H1 (cell line): ENCODE results near the gene FANCL.

Source experiments
- HDAC2 ChIP-seq, 2 experiments: fragments of 300-600 bp in 1 of 2; sonication (generic) in 1 of 2; IDR thresholded peaks; 2 replicates each; pipeline ENCODE4 v1.6.1; 2011 to 2012; ENCODE audit warnings: low read depth in 2 of 2, low read length in 2 of 2, mild to moderate bottlenecking in 2 of 2, moderate library complexity in 2 of 2, borderline replicate concordance in 1 of 2, inconsistent platforms in 1 of 2
- JUN ChIP-seq: IDR thresholded peaks from 2 replicates; pipeline ENCODE4 v1.6.1; 2011; ENCODE audit warnings: low read depth, mild to moderate bottlenecking, improper control_type of control experiment, low read length
- JUND ChIP-seq: IDR thresholded peaks from 2 replicates; pipeline ENCODE4 v1.6.1; 2011; ENCODE audit warnings: mild to moderate bottlenecking, improper control_type of control experiment, low read length
- NRF1 ChIP-seq: IDR thresholded peaks from 2 replicates; pipeline ENCODE4 v1.6.1; 2011; ENCODE audit warnings: mild to moderate bottlenecking, low read depth, low read length, improper control_type of control experiment
- POLR2A ChIP-seq, 2 experiments: IDR thresholded peaks; 1 replicate in 1 of 2; 2 replicates in 1 of 2; pipeline ENCODE4 v1.6.1; 2011; ENCODE audit warnings: low read depth in 2 of 2, low read length in 2 of 2, mild to moderate bottlenecking in 2 of 2; ENCODE audit errors: control extremely low read depth in 1 of 2
- YY1 ChIP-seq: IDR thresholded peaks from 2 replicates; pipeline ENCODE4 v1.6.1; 2011; ENCODE audit warnings: low read depth, mild to moderate bottlenecking, low read length
- ZNF274 ChIP-seq: IDR thresholded peaks from 2 replicates; pipeline ENCODE4 v1.7.0; 2012; ENCODE audit warnings: low read length, borderline replicate concordance; ENCODE audit errors: extremely low read depth
- TF ChIP-seq, protein P1 (sequence below), 3 experiments: IDR thresholded peaks; 1 replicate in 2 of 3; 2 replicates in 1 of 3; pipeline versions ENCODE4 v1.5.1 to v1.6.1; 2011; ENCODE audit warnings: low read length in 3 of 3, mild to moderate bottlenecking in 3 of 3, inconsistent platforms in 2 of 3, low read depth in 1 of 3, moderate library complexity in 1 of 3; ENCODE audit not compliant: insufficient read depth in 1 of 3; ENCODE audit errors: control extremely low read depth in 1 of 3

DNA sequence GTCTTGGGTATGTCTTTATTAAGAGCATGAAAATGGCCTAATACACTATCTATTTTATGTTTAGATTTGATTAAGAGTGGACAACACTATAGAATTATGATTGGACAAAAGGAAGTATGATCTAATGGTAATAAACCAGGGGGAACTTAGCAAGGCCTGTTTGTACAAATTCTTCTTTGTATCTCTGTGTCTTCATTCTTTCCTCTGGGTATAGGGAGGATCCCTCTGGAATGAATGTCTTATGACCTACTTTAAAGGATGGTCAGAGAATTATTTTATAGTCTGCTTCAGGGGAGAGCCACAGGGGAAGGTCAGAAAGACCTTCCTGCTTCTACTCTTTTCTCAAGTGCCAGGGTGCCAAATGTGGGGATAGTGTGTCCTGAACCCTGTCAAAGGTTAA is 42.8 kb upstream of the FANCL start:
- TF ChIP-seq, protein P1, sequence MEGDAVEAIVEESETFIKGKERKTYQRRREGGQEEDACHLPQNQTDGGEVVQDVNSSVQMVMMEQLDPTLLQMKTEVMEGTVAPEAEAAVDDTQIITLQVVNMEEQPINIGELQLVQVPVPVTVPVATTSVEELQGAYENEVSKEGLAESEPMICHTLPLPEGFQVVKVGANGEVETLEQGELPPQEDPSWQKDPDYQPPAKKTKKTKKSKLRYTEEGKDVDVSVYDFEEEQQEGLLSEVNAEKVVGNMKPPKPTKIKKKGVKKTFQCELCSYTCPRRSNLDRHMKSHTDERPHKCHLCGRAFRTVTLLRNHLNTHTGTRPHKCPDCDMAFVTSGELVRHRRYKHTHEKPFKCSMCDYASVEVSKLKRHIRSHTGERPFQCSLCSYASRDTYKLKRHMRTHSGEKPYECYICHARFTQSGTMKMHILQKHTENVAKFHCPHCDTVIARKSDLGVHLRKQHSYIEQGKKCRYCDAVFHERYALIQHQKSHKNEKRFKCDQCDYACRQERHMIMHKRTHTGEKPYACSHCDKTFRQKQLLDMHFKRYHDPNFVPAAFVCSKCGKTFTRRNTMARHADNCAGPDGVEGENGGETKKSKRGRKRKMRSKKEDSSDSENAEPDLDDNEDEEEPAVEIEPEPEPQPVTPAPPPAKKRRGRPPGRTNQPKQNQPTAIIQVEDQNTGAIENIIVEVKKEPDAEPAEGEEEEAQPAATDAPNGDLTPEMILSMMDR (IDR thresholded peaks at IDR 0.05; ENCODE audit: control extremely low read depth in 1 of 3, insufficient read depth in 1 of 3, low read depth in 1 of 3, low read length in 3 of 3), result no peak
- TF ChIP-seq NRF1 (no peak), JUND (no peak), ZNF274 (no peak), HDAC2 (IDR thresholded peaks at IDR 0.05; ENCODE audit: borderline replicate concordance in 1 of 2, low read depth in 2 of 2, low read length in 2 of 2) (no peak), POLR2A (IDR thresholded peaks at IDR 0.05; ENCODE audit: control extremely low read depth in 1 of 2, low read depth in 2 of 2, low read length in 2 of 2) (no peak), JUN (no peak), YY1 (no peak)
